H1 (cell line): Measurements from ENCODE around the gene PPP1R2B. TPM values are rescaled to one million over a fixed set of nuclear protein-coding genes. Genes with fewer than 3 reads are reported as not detected.

Experiments
- CTCF ChIA-PET: fragments of 300-600 bp; sonication (Branson Sonifier 250); formaldehyde crosslinking; loops from one replicate; lab custom pipeline; 2021; ENCODE audit not compliant: partially characterized antibody; lab: Charles Lee
- POLR2A ChIA-PET: fragments of 300-600 bp; sonication (Branson Sonifier 250); formaldehyde crosslinking; loops from one replicate; lab custom pipeline; 2021; ENCODE audit warnings: inconsistent platforms; ENCODE audit not compliant: partially characterized antibody; lab: Charles Lee
- DNase-seq, 2 experiments: peaks; one replicate each; pipeline versions ENCODE4 v3.0.0 to v3.0.0-alpha.2; 2010 to 2022; ENCODE audit warnings: low spot score in 2 of 2, low read depth in 1 of 2, mixed read lengths in 1 of 2
- FAIRE-seq: peaks from 2 replicates; lab custom pipeline; 2011; peaks lifted over from hg19 to GRCh38; lab: Jason Lieb, UNC
- H2AFZ ChIP-seq: 2 replicates; pipeline ENCODE4 v1.8.1; 2012; ENCODE audit warnings: low read length, inconsistent platforms
- H2AK5ac ChIP-seq: 2 replicates; pipeline ENCODE4 v1.6.1; 2013; ENCODE audit warnings: low read depth, low read length
- H2BK120ac ChIP-seq: replicated peaks from 2 replicates; pipeline ENCODE3; 2013; ENCODE audit warnings: low read depth, low read length, inconsistent platforms
- H2BK12ac ChIP-seq: 2 replicates; pipeline ENCODE4 v1.6.1; 2013; ENCODE audit warnings: low read depth, low read length
- H2BK15ac ChIP-seq: 2 replicates; pipeline ENCODE4 v1.6.1; 2013; ENCODE audit warnings: low read length
- H2BK20ac ChIP-seq: 2 replicates; pipeline ENCODE4 v1.6.1; 2013; ENCODE audit warnings: low read length
- H2BK5ac ChIP-seq: 2 replicates; pipeline ENCODE4 v1.6.1; 2013; ENCODE audit warnings: low read depth, low read length
- H3K14ac ChIP-seq: 2 replicates; pipeline ENCODE4 v1.6.1; 2013; ENCODE audit warnings: inconsistent platforms; ENCODE audit not compliant: insufficient read length
- H3K18ac ChIP-seq: 2 replicates; pipeline ENCODE4 v1.6.1; 2013; ENCODE audit warnings: low read length; ENCODE audit errors: extremely low read depth
- H3K23ac ChIP-seq: 2 replicates; pipeline ENCODE4 v1.6.1; 2013; ENCODE audit warnings: inconsistent platforms; ENCODE audit not compliant: insufficient read length
- H3K23me2 ChIP-seq: 2 replicates; pipeline ENCODE4 v1.6.1; 2013; ENCODE audit warnings: low read depth, low read length
- H3K27ac ChIP-seq: 2 replicates; pipeline ENCODE4 v1.6.1; 2011; ENCODE audit warnings: low read depth, low read length, inconsistent platforms
- H3K27me3 ChIP-seq, 4 experiments: replicated peaks in 1 of 4; 1 replicate in 1 of 4; 2 replicates in 3 of 4; pipeline versions ENCODE4 v1.6.1 to v1.8.1; 2011 to 2013; ENCODE audit warnings: low read length in 3 of 4, mild to moderate bottlenecking in 3 of 4, inconsistent platforms in 2 of 4, mixed read lengths in 2 of 4, moderate library complexity in 1 of 4; ENCODE audit not compliant: control insufficient read depth in 3 of 4, insufficient read depth in 3 of 4; ENCODE audit errors: extremely low read depth in 1 of 4
- H3K36me3 ChIP-seq, 4 experiments: 2 replicates each; pipeline versions ENCODE4 v1.6.1 to v1.8.1; 2011 to 2013; ENCODE audit warnings: mild to moderate bottlenecking in 4 of 4, low read length in 3 of 4, moderate library complexity in 2 of 4, control low read depth in 1 of 4, inconsistent platforms in 1 of 4; ENCODE audit not compliant: insufficient read depth in 4 of 4, control insufficient read depth in 2 of 4
- H3K4ac ChIP-seq: replicated peaks from 2 replicates; pipeline ENCODE3; 2013; ENCODE audit warnings: low read length, low read depth, mixed read lengths, inconsistent platforms; ENCODE audit not compliant: insufficient read length
- H3K4me1 ChIP-seq, 4 experiments: replicated peaks in 1 of 4; 1 replicate in 1 of 4; 2 replicates in 3 of 4; pipeline versions ENCODE4 v1.6.1 to v1.8.1; 2011 to 2013; ENCODE audit warnings: low read length in 3 of 4, inconsistent platforms in 2 of 4, mixed read lengths in 1 of 4; ENCODE audit not compliant: insufficient read depth in 4 of 4, control insufficient read depth in 3 of 4
- H3K4me2 ChIP-seq, 2 experiments: 2 replicates each; pipeline versions ENCODE4 v1.6.1 to v1.8.1; 2011 to 2013; ENCODE audit warnings: low read depth in 2 of 2, low read length in 2 of 2, control low read depth in 1 of 2, inconsistent platforms in 1 of 2, mild to moderate bottlenecking in 1 of 2; ENCODE audit not compliant: insufficient read depth in 1 of 2
- H3K4me3 ChIP-seq, 4 experiments: fragments of 200-600, 300-600 bp in 1 of 4; sonication (generic), shearing (Covaris generic), sonication (Bioruptor Twin) in 1 of 4; 2 replicates each; pipeline versions ENCODE4 v1.5.1 to v1.8.1; 2011 to 2016; ENCODE audit warnings: low read length in 4 of 4, low read depth in 3 of 4, control low read depth in 2 of 4, inconsistent platforms in 2 of 4, mild to moderate bottlenecking in 2 of 4, mixed read lengths in 1 of 4, moderate library complexity in 1 of 4; ENCODE audit not compliant: insufficient read depth in 2 of 4; ENCODE audit errors: extremely low read depth in 1 of 4
- H3K56ac ChIP-seq: replicated peaks from 2 replicates; pipeline ENCODE3; 2013; ENCODE audit warnings: low read depth, mild to moderate bottlenecking, mixed read lengths, low read length, inconsistent platforms; ENCODE audit not compliant: insufficient read length
- H3K79me1 ChIP-seq: 2 replicates; pipeline ENCODE4 v1.6.1; 2013; ENCODE audit warnings: low read depth, low read length, control low read depth
- H3K79me2 ChIP-seq, 2 experiments: 2 replicates each; pipeline versions ENCODE4 v1.6.1 to v1.8.1; 2012 to 2013; ENCODE audit warnings: low read length in 2 of 2, mild to moderate bottlenecking in 2 of 2, inconsistent platforms in 1 of 2; ENCODE audit not compliant: insufficient read depth in 2 of 2, control insufficient read depth in 1 of 2
- H3K9ac ChIP-seq, 4 experiments: replicated peaks in 1 of 4; 1 replicate in 1 of 4; 2 replicates in 3 of 4; pipeline versions ENCODE4 v1.6.1 to v1.8.1; 2011 to 2013; ENCODE audit warnings: low read depth in 3 of 4, low read length in 3 of 4, control low read depth in 2 of 4, mild to moderate bottlenecking in 2 of 4, moderate library complexity in 2 of 4, inconsistent platforms in 1 of 4; ENCODE audit errors: extremely low read depth in 1 of 4
- H3K9me3 ChIP-seq, 2 experiments: 2 replicates each; pipeline versions ENCODE4 v1.6.1 to v1.8.1; 2012 to 2013; ENCODE audit warnings: mild to moderate bottlenecking in 2 of 2, moderate library complexity in 2 of 2, control low read depth in 1 of 2, inconsistent platforms in 1 of 2, low read depth in 1 of 2, low read length in 1 of 2, mixed read lengths in 1 of 2; ENCODE audit not compliant: insufficient read depth in 2 of 2
- H4K20me1 ChIP-seq, 2 experiments: replicated peaks in 1 of 2; 2 replicates each; pipeline versions ENCODE3 to v1.8.1; 2011 to 2013; ENCODE audit warnings: inconsistent platforms in 2 of 2, low read length in 2 of 2, mild to moderate bottlenecking in 1 of 2; ENCODE audit not compliant: insufficient read depth in 2 of 2, control insufficient read depth in 1 of 2
- H4K5ac ChIP-seq: 2 replicates; pipeline ENCODE4 v1.6.1; 2013; ENCODE audit warnings: low read length, low read depth, mixed read lengths, inconsistent platforms; ENCODE audit not compliant: insufficient read length
- H4K8ac ChIP-seq: 2 replicates; pipeline ENCODE4 v1.8.0; 2013; ENCODE audit warnings: mild to moderate bottlenecking, moderate library complexity, low read length, inconsistent platforms; ENCODE audit not compliant: insufficient read depth; ENCODE audit errors: extremely low read depth
- H4K91ac ChIP-seq: replicated peaks from 2 replicates; pipeline ENCODE3; 2013; ENCODE audit warnings: low read length, mixed read lengths, inconsistent platforms; ENCODE audit not compliant: insufficient read length
- ASH2L ChIP-seq: fragments of 200-600, 300-600 bp; sonication (generic); IDR thresholded peaks from one replicate; pipeline ENCODE4 v1.7.1; 2017; ENCODE audit warnings: low read length
- CHD1 ChIP-seq: IDR thresholded peaks from 2 replicates; pipeline ENCODE4 v1.6.1; 2012; ENCODE audit warnings: low read depth, low read length, improper control_type of control experiment
- CHD2 ChIP-seq: IDR thresholded peaks from 2 replicates; pipeline ENCODE4 v1.6.1; 2012; ENCODE audit warnings: low read length, improper control_type of control experiment
- FOSL1 ChIP-seq: IDR thresholded peaks from 2 replicates; pipeline ENCODE4 v1.6.1; 2011; ENCODE audit warnings: mild to moderate bottlenecking, low read depth, low read length, moderate library complexity; ENCODE audit not compliant: insufficient read depth
- KDM5A ChIP-seq: fragments of 200-600 bp; IDR thresholded peaks from 2 replicates; pipeline ENCODE4 v1.7.1; 2012; ENCODE audit warnings: mild to moderate bottlenecking, low read length, inconsistent platforms, mixed read lengths
- RNF2 ChIP-seq: fragments of 200-900, 300-1000 bp; sonication (generic); IDR thresholded peaks from 2 replicates; pipeline ENCODE4 v1.7.1; 2016; ENCODE audit warnings: borderline replicate concordance, low read depth, mild to moderate bottlenecking, antibody characterized with exemption, low read length; ENCODE audit not compliant: poor library complexity, severe bottlenecking; ENCODE audit errors: missing control alignments
- RXRA ChIP-seq: IDR thresholded peaks from 2 replicates; pipeline ENCODE4 v1.6.1; 2011; ENCODE audit warnings: low read depth, mild to moderate bottlenecking, low read length, moderate library complexity; ENCODE audit not compliant: insufficient read depth
- SIN3A ChIP-seq, 2 experiments: IDR thresholded peaks in 1 of 2; conservative IDR thresholded peaks in 1 of 2; 2 replicates each; pipeline ENCODE4 v1.6.1; 2011 to 2012; ENCODE audit warnings: low read length in 2 of 2, improper control_type of control experiment in 1 of 2, low read depth in 1 of 2, mild to moderate bottlenecking in 1 of 2
- TAF1 ChIP-seq: IDR thresholded peaks from 2 replicates; pipeline ENCODE4 v1.6.1; 2011; ENCODE audit warnings: mild to moderate bottlenecking, low read depth, low read length
- TBP ChIP-seq: IDR thresholded peaks from 2 replicates; pipeline ENCODE4 v1.6.1; 2011; ENCODE audit warnings: low read depth, low read length, improper control_type of control experiment
- TCF12 ChIP-seq: IDR thresholded peaks from 2 replicates; pipeline ENCODE4 v1.6.1; 2011; ENCODE audit warnings: low read depth, mild to moderate bottlenecking, low read length
- YY1 ChIP-seq: IDR thresholded peaks from 2 replicates; pipeline ENCODE4 v1.6.1; 2011; ENCODE audit warnings: low read depth, mild to moderate bottlenecking, low read length
- ZNF274 ChIP-seq: IDR thresholded peaks from 2 replicates; pipeline ENCODE4 v1.7.0; 2012; ENCODE audit warnings: low read length, borderline replicate concordance; ENCODE audit errors: extremely low read depth
- WGBS, 2 experiments: shearing (Covaris generic) in 1 of 2; methylation state at CpG; one replicate each; pipeline versions ENCODE4 v1.1.6 to v1.1.7; 2013 to 2015; ENCODE audit warnings: low lambda C conversion rate in 2 of 2, mixed read lengths in 2 of 2, inconsistent platforms in 1 of 2, low coverage in 1 of 2, missing lambda C conversion rate in 1 of 2; ENCODE audit not compliant: insufficient replicate concordance in 2 of 2, insufficient coverage in 1 of 2, insufficient read length in 1 of 2; ENCODE audit errors: extremely low coverage in 1 of 2, missing lambda C conversion rate in 1 of 2; 5-methylcytosine and 5-hydroxymethylcytosine counted together
- polyA plus RNA-seq, 7 experiments: library from polyadenylated mRNA; depleted of rRNA in 3 of 7; stranded (reverse) in 5 of 7; unstranded in 2 of 7; fragments of >200 nt in 5 of 7; fragments of 200-250 nt in 2 of 7; gene quantifications; 1 replicate in 5 of 7; 2 replicates in 1 of 7; 4 replicates in 1 of 7; pipeline versions ENCODE4 v1.2.1 to v1.2.3, GENCODE V29; 2011 to 2013; ENCODE audit warnings: missing spikeins in 2 of 7, mixed read lengths in 2 of 7
- total RNA-seq: library from RNA; stranded (reverse); fragmentation: NEBNext Ultra II Directional; extraction: Animal tissue kit (Norgen Biotek cat#: 25700); gene quantifications from 2 replicates; pipeline ENCODE4 v1.2.1, GENCODE V29; 2021
- TF ChIP-seq, protein P1 (sequence below): IDR thresholded peaks from 2 replicates; pipeline ENCODE4 v1.6.1; 2012; ENCODE audit warnings: low read length, inconsistent platforms

Gene PPP1R2B
- total and polyA plus RNA-seq, 2 of the 8 experiments (the other 6 are each of a cell fraction or from before 2014, with no cell fraction given), result not detected

DNA sequence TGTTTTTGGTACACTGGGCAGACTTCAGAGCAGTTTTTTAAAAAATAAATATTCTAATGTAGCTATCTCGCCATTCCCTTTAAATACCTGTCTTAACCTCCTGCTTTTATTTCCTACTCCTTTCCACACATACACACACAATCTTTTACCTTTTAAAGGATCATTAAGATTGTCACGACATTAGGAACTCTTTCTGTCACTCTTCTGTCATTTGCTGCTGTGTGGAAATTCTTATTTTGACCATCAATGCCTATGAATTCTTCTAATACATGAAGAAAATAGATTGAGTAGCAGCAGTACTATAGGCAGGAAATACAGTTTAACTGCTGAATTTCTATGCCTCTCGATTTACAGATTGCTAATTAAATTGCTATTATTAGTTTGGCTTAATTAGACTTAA lies 1.8 kb downstream of the PPP1R2B start:
- no peak overlapping the region for H2BK120ac ChIP-seq
- no peak overlapping the region for H2BK5ac ChIP-seq
- H3K4me2 ChIP-seq, result no peak overlapping the region
- H3K9ac ChIP-seq, result no peak overlapping the region
- no peaks in the 10 kb centered on the region for H3K27me3 ChIP-seq
- no peak overlapping the region for H3K23ac ChIP-seq
- H3K56ac ChIP-seq, result no peak overlapping the region
- no peaks in the 10 kb centered on the region for H3K23me2 ChIP-seq
- DNase-seq, result no peak
- H2BK15ac ChIP-seq, result no peak overlapping the region
- H2BK12ac ChIP-seq, result no peak overlapping the region
- no peaks in the 10 kb centered on the region for H3K4me1 ChIP-seq
- H2AFZ ChIP-seq, result no peak overlapping the region
- H3K4me3 ChIP-seq, result no peak overlapping the region
- no peak overlapping the region for H3K4ac ChIP-seq
- no peak overlapping the region for H3K18ac ChIP-seq
- no peak overlapping the region for H3K27ac ChIP-seq
- ChIA-PET POLR2A (no interaction called here), CTCF (no interaction called here)
- no peaks in the 10 kb centered on the region for H3K79me1 ChIP-seq
- H4K20me1 ChIP-seq, result no peaks in the 10 kb centered on the region
- 67 to 94% methylated on average over 1 to 3 of the region's 3 CpGs for WGBS, 2 experiments
- H3K36me3 ChIP-seq, result no peaks in the 10 kb centered on the region
- no peak overlapping the region for H3K14ac ChIP-seq
- H4K5ac ChIP-seq, result no peak overlapping the region
- FAIRE-seq, result no peak
- no peaks in the 10 kb centered on the region; a peak in 2 of 4 replicates for H3K9me3 ChIP-seq
- H3K79me2 ChIP-seq, result no peaks in the 10 kb centered on the region
- no peak overlapping the region for H4K91ac ChIP-seq
- no peak overlapping the region for H2BK20ac ChIP-seq
- no peak overlapping the region for H4K8ac ChIP-seq
- H2AK5ac ChIP-seq, result no peak overlapping the region
- TF ChIP-seq SIN3A (conservative IDR thresholded peaks at IDR 0.05 in 1 of 2, IDR thresholded peaks at IDR 0.05 in 1 of 2; ENCODE audit: low read depth in 1 of 2, low read length in 2 of 2) (no peak), CHD1 (no peak), TBP (no peak), ZNF274 (no peak), KDM5A (no peak), YY1 (no peak), RXRA (no peak), CHD2 (no peak), ASH2L (no peak), RNF2 (no peak), TCF12 (no peak), TAF1 (no peak), FOSL1 (no peak)
- TF ChIP-seq, protein P1, sequence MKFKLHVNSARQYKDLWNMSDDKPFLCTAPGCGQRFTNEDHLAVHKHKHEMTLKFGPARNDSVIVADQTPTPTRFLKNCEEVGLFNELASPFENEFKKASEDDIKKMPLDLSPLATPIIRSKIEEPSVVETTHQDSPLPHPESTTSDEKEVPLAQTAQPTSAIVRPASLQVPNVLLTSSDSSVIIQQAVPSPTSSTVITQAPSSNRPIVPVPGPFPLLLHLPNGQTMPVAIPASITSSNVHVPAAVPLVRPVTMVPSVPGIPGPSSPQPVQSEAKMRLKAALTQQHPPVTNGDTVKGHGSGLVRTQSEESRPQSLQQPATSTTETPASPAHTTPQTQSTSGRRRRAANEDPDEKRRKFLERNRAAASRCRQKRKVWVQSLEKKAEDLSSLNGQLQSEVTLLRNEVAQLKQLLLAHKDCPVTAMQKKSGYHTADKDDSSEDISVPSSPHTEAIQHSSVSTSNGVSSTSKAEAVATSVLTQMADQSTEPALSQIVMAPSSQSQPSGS, result no peak
